Measurements from ENCODE around the gene RASL12.
"Not testable (repeated sequence)": the region's sequence is repeated elsewhere in the genome, so short reads cannot be mapped to it uniquely, and the experiment has no call there.

The RASL12 gene

GRCh38 chr15:65075607-65076395 lies 8.0 kb upstream of the RASL12 start:
- DNase-seq (ENCODE audit: low spot score): not testable (repeated sequence)

- not testable (repeated sequence) for DNase-seq (ENCODE audit: low spot score)
Measured at GRCh38 chr15:65074946-65075345, 7.2 kb upstream of the RASL12 start.

- DNase-seq (ENCODE audit: low spot score): no peak
Measured at GRCh38 chr15:65072617-65073016, 4.8 kb upstream of the RASL12 start.

GRCh38 chr15:65072027-65072426 lies 4.2 kb upstream of the RASL12 start:
- no peak for DNase-seq (ENCODE audit: low spot score)

GRCh38 chr15:65071381-65071811 lies 3.6 kb upstream of the RASL12 start:
- no peak for DNase-seq (ENCODE audit: low spot score)

GRCh38 chr15:65069779-65070546 lies 2.2 kb upstream of the RASL12 start:
- DNase-seq (ENCODE audit: low spot score): no peak

GRCh38 chr15:65069179-65069578 lies 1.4 kb upstream of the RASL12 start:
- DNase-seq (ENCODE audit: low spot score): no peak

GRCh38 chr15:65068403-65068788 lies 605 bp upstream of the RASL12 start:
- DNase-seq (ENCODE audit: low spot score): no peak

GRCh38 chr15:65067317-65067644 lies 510 bp downstream of the RASL12 start:
- no peak for DNase-seq (ENCODE audit: low spot score)

- DNase-seq (ENCODE audit: low spot score): no peak
Measured at GRCh38 chr15:65066635-65067316, 1.0 kb downstream of the RASL12 start.

- no peak for DNase-seq (ENCODE audit: low spot score)
Measured at GRCh38 chr15:65066001-65066634, 1.7 kb downstream of the RASL12 start.

- no peak for DNase-seq (ENCODE audit: low spot score)
Measured at GRCh38 chr15:65062726-65063125, 5.1 kb downstream of the RASL12 start.

- no peak for DNase-seq (ENCODE audit: low spot score)
Measured at GRCh38 chr15:65062061-65062460, 5.7 kb downstream of the RASL12 start.

- no peak for DNase-seq (ENCODE audit: low spot score)
Measured at GRCh38 chr15:65060641-65061397, 7.0 kb downstream of the RASL12 start.

- no peak for DNase-seq (ENCODE audit: low spot score)
Measured at GRCh38 chr15:65059931-65060596, 7.7 kb downstream of the RASL12 start.

- no peak for DNase-seq (ENCODE audit: low spot score)
Measured at GRCh38 chr15:65059369-65059750, 8.4 kb downstream of the RASL12 start.

GRCh38 chr15:65058394-65059368 lies 9.1 kb downstream of the RASL12 start:
- DNase-seq (ENCODE audit: low spot score): no peak

- no peak for DNase-seq (ENCODE audit: low spot score)
Measured at GRCh38 chr15:65057549-65057940, 10.2 kb downstream of the RASL12 start.

GRCh38 chr15:65056868-65057548 lies 10.8 kb downstream of the RASL12 start:
- DNase-seq (ENCODE audit: low spot score): peak; percentile 95

All from LoVo (cell line).